GM12865 (cell line): Measurements from ENCODE around the gene TUBB4B.
A peak's percentile ranks its signal among the peaks of the same experiment; 100 is the strongest.

Experiments
- DNase-seq: peaks from one replicate; pipeline ENCODE4 v3.0.0; 2010; ENCODE audit warnings: low read depth
- H3K4me3 ChIP-seq: 2 replicates; pipeline ENCODE4 v1.5.1; 2011; ENCODE audit warnings: mild to moderate bottlenecking, low read depth, low read length, control low read depth
- TF ChIP-seq, protein P1 (sequence below): IDR thresholded peaks from 2 replicates; pipeline ENCODE4 v1.5.1; 2011; ENCODE audit warnings: low read length, control low read depth, low read depth, inconsistent platforms; ENCODE audit not compliant: insufficient read depth; ENCODE audit errors: missing control alignments

The TUBB4B gene

DNA sequence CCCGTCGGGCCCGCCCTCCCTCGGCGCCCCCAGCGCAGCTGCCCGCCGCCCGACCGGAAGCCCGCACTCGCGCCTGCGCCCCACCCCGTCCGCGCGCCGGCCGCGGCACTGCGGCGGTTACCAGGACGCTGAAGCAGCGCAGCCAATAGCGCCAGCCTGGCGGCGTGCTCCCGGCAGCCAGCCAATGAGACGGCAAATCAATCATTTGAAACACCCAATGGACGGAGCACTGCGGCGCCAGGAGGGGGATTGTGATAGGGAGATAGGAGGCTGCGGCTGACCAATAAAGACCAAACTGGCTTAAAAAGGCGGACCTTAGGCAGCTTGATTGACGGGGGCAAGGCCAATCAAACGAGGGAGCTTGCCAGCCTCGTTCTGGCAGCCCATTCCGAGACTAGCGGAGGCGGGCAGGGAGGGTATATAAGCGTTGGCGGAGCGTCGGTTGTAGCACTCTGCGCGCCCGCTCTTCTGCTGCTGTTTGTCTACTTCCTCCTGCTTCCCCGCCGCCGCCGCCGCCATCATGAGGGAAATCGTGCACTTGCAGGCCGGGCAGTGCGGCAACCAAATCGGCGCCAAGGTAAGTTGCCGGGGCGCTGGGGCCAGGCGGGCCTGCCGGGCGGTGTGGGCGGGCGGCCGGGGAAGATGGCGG is at the start of gene TUBB4B:
Gene TUBB4B, plus strand, starts transcription at position 447 of the 649 bp plus-strand sequence. Its CDS starts 74 bp downstream, at position 521.
- peak within 1 kb of the TSS; percentile 77 for H3K4me3 ChIP-seq
- DNase-seq = peak; percentile 100
- TF ChIP-seq, protein P1, sequence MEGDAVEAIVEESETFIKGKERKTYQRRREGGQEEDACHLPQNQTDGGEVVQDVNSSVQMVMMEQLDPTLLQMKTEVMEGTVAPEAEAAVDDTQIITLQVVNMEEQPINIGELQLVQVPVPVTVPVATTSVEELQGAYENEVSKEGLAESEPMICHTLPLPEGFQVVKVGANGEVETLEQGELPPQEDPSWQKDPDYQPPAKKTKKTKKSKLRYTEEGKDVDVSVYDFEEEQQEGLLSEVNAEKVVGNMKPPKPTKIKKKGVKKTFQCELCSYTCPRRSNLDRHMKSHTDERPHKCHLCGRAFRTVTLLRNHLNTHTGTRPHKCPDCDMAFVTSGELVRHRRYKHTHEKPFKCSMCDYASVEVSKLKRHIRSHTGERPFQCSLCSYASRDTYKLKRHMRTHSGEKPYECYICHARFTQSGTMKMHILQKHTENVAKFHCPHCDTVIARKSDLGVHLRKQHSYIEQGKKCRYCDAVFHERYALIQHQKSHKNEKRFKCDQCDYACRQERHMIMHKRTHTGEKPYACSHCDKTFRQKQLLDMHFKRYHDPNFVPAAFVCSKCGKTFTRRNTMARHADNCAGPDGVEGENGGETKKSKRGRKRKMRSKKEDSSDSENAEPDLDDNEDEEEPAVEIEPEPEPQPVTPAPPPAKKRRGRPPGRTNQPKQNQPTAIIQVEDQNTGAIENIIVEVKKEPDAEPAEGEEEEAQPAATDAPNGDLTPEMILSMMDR = no peak

- TF ChIP-seq, protein P1 = no peak
- no peak for DNase-seq
- H3K4me3 ChIP-seq = no peak overlapping the region
Measured at GRCh38 chr9:137191691-137192447, 49.2 kb upstream of the TUBB4B start.

DNA sequence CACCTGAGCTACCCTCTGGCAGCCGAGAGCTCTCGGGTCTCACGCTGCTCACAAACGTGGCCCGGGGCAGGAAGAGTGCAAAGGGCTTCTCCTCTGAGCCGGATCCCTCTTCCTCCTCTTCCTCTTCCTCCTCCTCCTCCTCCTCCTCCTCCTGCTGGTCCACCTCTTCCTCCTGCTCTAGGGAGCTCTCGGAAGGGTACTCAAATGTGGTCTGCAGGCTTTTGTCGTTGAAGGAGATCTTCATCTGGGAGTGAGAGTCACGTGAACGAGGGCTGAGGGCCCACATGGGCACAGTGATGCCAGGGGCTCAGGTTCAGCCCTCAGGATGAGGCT is 48.7 kb upstream of the TUBB4B start:
- no peak overlapping the region for H3K4me3 ChIP-seq
- TF ChIP-seq, protein P1 = no peak
- no peak for DNase-seq

DNA sequence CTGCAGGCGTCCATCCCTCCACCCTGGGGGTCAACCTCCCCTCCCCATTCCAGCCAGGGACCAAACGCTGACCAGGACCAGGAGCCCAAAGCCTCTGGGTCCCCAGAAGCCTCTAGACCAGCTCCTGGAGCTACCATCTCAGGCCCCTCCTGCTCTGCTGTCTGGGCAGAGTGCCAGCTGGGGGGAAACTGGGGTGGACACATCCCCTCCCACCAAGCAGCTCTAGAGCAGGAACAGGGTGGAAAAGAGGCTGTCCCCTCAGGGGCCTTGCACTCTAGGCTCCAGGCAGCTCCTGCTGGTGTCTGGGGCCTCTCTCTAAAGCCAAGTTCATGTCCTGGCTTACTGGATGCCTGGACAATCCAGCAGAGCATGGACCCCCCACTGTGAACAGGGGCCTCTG is 48.2 kb upstream of the TUBB4B start:
- no peak overlapping the region for H3K4me3 ChIP-seq
- DNase-seq = no peak
- TF ChIP-seq, protein P1 = no peak

GRCh38 chr9:137193771-137194170 is 47.3 kb upstream of the TUBB4B start:
- no peak for DNase-seq
- TF ChIP-seq, protein P1 = no peak
- no peak overlapping the region for H3K4me3 ChIP-seq

DNA sequence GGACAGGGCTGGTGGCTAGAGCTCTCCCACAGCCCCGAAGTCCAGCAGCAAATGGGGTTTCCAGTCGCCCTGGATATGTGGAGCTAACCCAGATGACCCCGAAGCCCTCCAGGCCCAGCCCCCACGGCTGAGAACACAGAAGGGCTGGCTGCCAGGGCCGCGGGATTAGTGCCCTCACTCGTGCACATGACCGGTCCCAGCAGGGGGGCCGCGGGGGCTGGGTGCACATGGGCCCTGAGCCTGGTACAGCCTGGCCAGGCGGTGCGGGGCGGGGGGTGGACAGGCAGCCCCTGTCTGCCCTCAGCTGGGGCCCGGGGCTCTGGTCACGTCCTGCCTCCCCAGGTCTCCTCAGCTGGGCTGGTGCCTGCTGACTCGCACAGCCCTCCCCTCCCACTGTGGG is 46.7 kb upstream of the TUBB4B start:
- TF ChIP-seq, protein P1 = no peak
- H3K4me3 ChIP-seq = no peak overlapping the region
- DNase-seq = no peak
